Measurements from ENCODE around the gene TOR1AIP2.

Gene TOR1AIP2

DNA sequence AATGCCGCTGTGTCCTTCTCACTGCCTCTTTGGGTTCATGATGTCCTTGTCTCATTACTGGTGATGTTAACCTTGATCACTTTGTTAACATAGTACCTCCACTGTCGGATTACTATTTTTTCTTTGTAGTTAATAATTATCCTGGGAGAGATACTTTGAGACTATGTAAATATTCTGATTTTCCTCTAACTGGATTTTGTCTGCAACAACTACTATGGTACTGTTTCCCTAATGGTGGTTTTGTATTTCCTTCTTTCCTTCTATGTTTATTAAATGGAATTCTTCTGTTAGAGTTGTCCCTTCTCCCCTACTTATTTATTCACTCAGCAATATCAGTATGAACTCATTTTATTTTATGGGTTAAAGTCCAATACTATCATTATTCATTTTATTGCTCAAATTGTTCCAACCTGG is 4.2 kb downstream of the TOR1AIP2 start:
- ATAC-seq: no peak

DNA sequence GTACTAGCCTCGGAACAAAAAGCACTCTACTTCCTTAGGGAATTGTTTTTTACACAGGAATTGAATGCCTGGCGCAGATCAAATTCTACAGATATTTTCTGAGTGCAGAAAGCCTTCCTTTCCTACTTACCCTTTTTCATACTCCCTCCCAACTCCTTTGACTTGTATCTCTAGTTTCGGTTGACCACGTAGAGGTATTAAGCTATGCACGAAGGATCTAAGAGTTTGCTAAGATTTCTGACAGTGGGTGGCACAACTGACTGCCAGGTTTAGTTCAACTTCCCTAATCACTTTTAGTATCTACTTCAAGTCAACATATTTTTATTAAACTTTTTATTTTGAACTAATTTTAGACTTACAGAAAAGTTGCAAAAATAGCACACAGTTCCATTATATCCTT is 5.0 kb downstream of the TOR1AIP2 start:
- no peak for ATAC-seq

More for the DNA sequence above, 4.2 kb downstream of the TOR1AIP2 start:
- TF ChIP-seq BACH2 (CRISPR knock-in tag; IDR thresholded peaks at IDR 0.05; ENCODE audit: borderline replicate concordance): no peak
- TF ChIP-seq POU6F1 (CRISPR knock-in tag; IDR thresholded peaks at IDR 0.05; ENCODE audit: borderline replicate concordance, low read depth): no peak
- TF ChIP-seq ZNF565 (CRISPR knock-in tag; conservative IDR thresholded peaks at IDR 0.05; ENCODE audit: low read depth): no peak
- TF ChIP-seq, protein P1, sequence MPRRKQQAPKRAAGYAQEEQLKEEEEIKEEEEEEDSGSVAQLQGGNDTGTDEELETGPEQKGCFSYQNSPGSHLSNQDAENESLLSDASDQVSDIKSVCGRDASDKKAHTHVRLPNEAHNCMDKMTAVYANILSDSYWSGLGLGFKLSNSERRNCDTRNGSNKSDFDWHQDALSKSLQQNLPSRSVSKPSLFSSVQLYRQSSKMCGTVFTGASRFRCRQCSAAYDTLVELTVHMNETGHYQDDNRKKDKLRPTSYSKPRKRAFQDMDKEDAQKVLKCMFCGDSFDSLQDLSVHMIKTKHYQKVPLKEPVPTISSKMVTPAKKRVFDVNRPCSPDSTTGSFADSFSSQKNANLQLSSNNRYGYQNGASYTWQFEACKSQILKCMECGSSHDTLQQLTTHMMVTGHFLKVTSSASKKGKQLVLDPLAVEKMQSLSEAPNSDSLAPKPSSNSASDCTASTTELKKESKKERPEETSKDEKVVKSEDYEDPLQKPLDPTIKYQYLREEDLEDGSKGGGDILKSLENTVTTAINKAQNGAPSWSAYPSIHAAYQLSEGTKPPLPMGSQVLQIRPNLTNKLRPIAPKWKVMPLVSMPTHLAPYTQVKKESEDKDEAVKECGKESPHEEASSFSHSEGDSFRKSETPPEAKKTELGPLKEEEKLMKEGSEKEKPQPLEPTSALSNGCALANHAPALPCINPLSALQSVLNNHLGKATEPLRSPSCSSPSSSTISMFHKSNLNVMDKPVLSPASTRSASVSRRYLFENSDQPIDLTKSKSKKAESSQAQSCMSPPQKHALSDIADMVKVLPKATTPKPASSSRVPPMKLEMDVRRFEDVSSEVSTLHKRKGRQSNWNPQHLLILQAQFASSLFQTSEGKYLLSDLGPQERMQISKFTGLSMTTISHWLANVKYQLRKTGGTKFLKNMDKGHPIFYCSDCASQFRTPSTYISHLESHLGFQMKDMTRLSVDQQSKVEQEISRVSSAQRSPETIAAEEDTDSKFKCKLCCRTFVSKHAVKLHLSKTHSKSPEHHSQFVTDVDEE (CRISPR knock-in tag; IDR thresholded peaks at IDR 0.05): no peak
- TF ChIP-seq ISL1 (CRISPR knock-in tag; IDR thresholded peaks at IDR 0.05): no peak
- TF ChIP-seq PPARA (CRISPR knock-in tag; IDR thresholded peaks at IDR 0.05; ENCODE audit: borderline replicate concordance): no peak
- no peak for TF ChIP-seq ESRRG (CRISPR knock-in tag; IDR thresholded peaks at IDR 0.05)

GRCh38 chr1:179871940-179872339 is 5.7 kb downstream of the TOR1AIP2 start:
- ATAC-seq: no peak
- TF ChIP-seq OSR1 (CRISPR knock-in tag; IDR thresholded peaks at IDR 0.05): no peak
- TF ChIP-seq BACH2 (CRISPR knock-in tag; IDR thresholded peaks at IDR 0.05; ENCODE audit: borderline replicate concordance): no peak
- TF ChIP-seq SNAI2 (CRISPR knock-in tag; IDR thresholded peaks at IDR 0.05): no peak
- no peak for TF ChIP-seq ZNF565 (CRISPR knock-in tag; conservative IDR thresholded peaks at IDR 0.05; ENCODE audit: low read depth)
- TF ChIP-seq CREB5 (CRISPR knock-in tag; IDR thresholded peaks at IDR 0.05; ENCODE audit: low read depth): no peak
- TF ChIP-seq, protein P1 (CRISPR knock-in tag; IDR thresholded peaks at IDR 0.05): no peak
- no peak for TF ChIP-seq GLIS3 (CRISPR knock-in tag; IDR thresholded peaks at IDR 0.05)

More for the DNA sequence above, 5.0 kb downstream of the TOR1AIP2 start:
- TF ChIP-seq BACH2 (CRISPR knock-in tag; IDR thresholded peaks at IDR 0.05; ENCODE audit: borderline replicate concordance) (no peak), ZNF70 (CRISPR knock-in tag; IDR thresholded peaks at IDR 0.05) (no peak), ZNF565 (CRISPR knock-in tag; conservative IDR thresholded peaks at IDR 0.05; ENCODE audit: low read depth) (no peak), ZC3H10 (CRISPR knock-in tag; IDR thresholded peaks at IDR 0.05) (no peak), GLIS3 (CRISPR knock-in tag; IDR thresholded peaks at IDR 0.05) (no peak), CREB5 (CRISPR knock-in tag; IDR thresholded peaks at IDR 0.05; ENCODE audit: low read depth) (no peak), POU6F1 (CRISPR knock-in tag; IDR thresholded peaks at IDR 0.05; ENCODE audit: borderline replicate concordance, low read depth) (no peak), ZNF8 (CRISPR knock-in tag; IDR thresholded peaks at IDR 0.05) (no peak), ISL1 (CRISPR knock-in tag; IDR thresholded peaks at IDR 0.05) (no peak), PATZ1 (CRISPR knock-in tag; IDR thresholded peaks at IDR 0.05; ENCODE audit: borderline replicate concordance) (no peak), OSR1 (CRISPR knock-in tag; IDR thresholded peaks at IDR 0.05) (no peak), CSDC2 (CRISPR knock-in tag; IDR thresholded peaks at IDR 0.05) (no peak)

All from SK-N-SH treated with all-trans-retinoic acid at 6 μM for 48 hours (cell line).